NT2/D1 (cell line): ENCODE data around the gene MEGF8.

Source experiments
- YY1 ChIP-seq: IDR thresholded peaks from 2 replicates; pipeline ENCODE4 v1.6.1; 2011; ENCODE audit not compliant: insufficient read length, insufficient read depth
- ZNF274 ChIP-seq: IDR thresholded peaks from 2 replicates; pipeline ENCODE4 v1.6.1; 2011; ENCODE audit warnings: mild to moderate bottlenecking, low read depth, low read length

DNA sequence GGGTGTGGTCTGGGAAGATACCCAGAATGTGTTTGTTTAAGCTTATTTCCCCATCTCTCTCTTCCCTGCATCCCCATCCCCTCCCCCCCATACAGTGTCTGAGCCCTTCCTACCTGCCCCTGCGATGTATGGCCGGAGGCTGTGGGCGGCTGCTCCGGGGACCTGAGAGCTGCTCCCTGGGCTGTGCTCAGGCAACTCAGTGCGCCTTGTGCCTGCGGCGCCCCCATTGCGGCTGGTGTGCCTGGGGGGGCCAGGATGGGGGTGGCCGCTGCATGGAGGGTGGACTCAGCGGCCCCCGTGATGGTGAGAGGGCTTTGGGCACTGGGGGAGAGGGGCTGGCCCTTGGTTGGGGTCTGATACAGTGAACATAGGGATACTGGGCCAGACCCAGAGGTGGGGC lies 42.9 kb downstream of the MEGF8 start:
- TF ChIP-seq YY1 (no peak), ZNF274 (no peak)
